Caco-2 (cell line): ENCODE results near the gene KHNYN. TPM values are rescaled to one million over a fixed set of nuclear protein-coding genes. Genes with fewer than 3 reads are reported as not detected.
A peak's percentile ranks its signal among the peaks of the same experiment; 100 is the strongest.

Experiments
- BruUV-seq: library from RNA; stranded (reverse); fragments of 400-500 nt; replicated peaks from 2 replicates; lab custom pipeline; 2021; lab: Mats Ljungman, UMichigan
- CTCF ChIA-PET: fragments of 300-600 bp; sonication (Branson Sonifier 250); formaldehyde crosslinking; loops from one replicate; lab custom pipeline; 2022; ENCODE audit warnings: antibody characterized with exemption; lab: Charles Lee
- POLR2A ChIA-PET: fragments of 300-600 bp; sonication (Branson Sonifier 250); formaldehyde crosslinking; loops from one replicate; lab custom pipeline; 2022; ENCODE audit warnings: antibody characterized with exemption; lab: Charles Lee
- DNase-seq, 2 experiments: peaks; one replicate each; pipeline versions ENCODE4 v3.0.0 to v3.0.0-alpha.2; 2020 to 2022
- H3K27me3 ChIP-seq: replicated peaks from 2 replicates; pipeline ENCODE4 v1.6.0; 2011; ENCODE audit warnings: low read length; ENCODE audit not compliant: control insufficient read depth, insufficient read depth
- H3K36me3 ChIP-seq: 2 replicates; pipeline ENCODE4 v1.5.1; 2011; ENCODE audit warnings: low read length; ENCODE audit not compliant: control insufficient read depth, insufficient read depth
- H3K4me1 ChIP-seq: fragments of 250-450 bp; sonication (Bioruptor Pico); 2 replicates; pipeline ENCODE4 v1.5.1; 2020; ENCODE audit warnings: mild to moderate bottlenecking
- H3K4me3 ChIP-seq: 2 replicates; pipeline ENCODE4 v1.5.1; 2011; ENCODE audit warnings: low read depth, mild to moderate bottlenecking, control low read depth, low read length
- H3K9me3 ChIP-seq: fragments of 250-450 bp; sonication (Bioruptor Pico); 2 replicates; pipeline ENCODE4 v1.5.1; 2020; ENCODE audit warnings: mild to moderate bottlenecking, moderate library complexity
- H3K27ac Mint-ChIP-seq: one replicate; pipeline ENCODE4 v1.8.0; 2022; ENCODE audit warnings: mixed read lengths; ENCODE audit not compliant: unreplicated experiment
- H3K27me3 Mint-ChIP-seq: one replicate; pipeline ENCODE4 v1.8.0; 2022; ENCODE audit warnings: mixed read lengths; ENCODE audit not compliant: insufficient read depth, unreplicated experiment
- H3K36me3 Mint-ChIP-seq: one replicate; pipeline ENCODE4 v1.8.0; 2022; ENCODE audit warnings: mild to moderate bottlenecking, mixed read lengths; ENCODE audit not compliant: insufficient read depth, unreplicated experiment
- H3K4me1 Mint-ChIP-seq: one replicate; pipeline ENCODE4 v1.8.0; 2022; ENCODE audit warnings: low read depth, mixed read lengths; ENCODE audit not compliant: unreplicated experiment
- H3K4me3 Mint-ChIP-seq: one replicate; pipeline ENCODE4 v1.8.0; 2022; ENCODE audit warnings: mild to moderate bottlenecking, moderate library complexity, mixed read lengths; ENCODE audit not compliant: unreplicated experiment
- H3K9me3 Mint-ChIP-seq: one replicate; pipeline ENCODE4 v1.8.0; 2022; ENCODE audit warnings: mixed read lengths; ENCODE audit not compliant: unreplicated experiment
- CTCF ChIP-seq, 2 experiments: fragments of 200-600 bp in 1 of 2; IDR thresholded peaks; 1 replicate in 1 of 2; 2 replicates in 1 of 2; pipeline versions ENCODE4 v1.5.1 to v1.8.0; 2011 to 2022; ENCODE audit warnings: antibody characterized with exemption in 1 of 2, control low read depth in 1 of 2, inconsistent platforms in 1 of 2, low read depth in 1 of 2, low read length in 1 of 2, mild to moderate bottlenecking in 1 of 2, moderate library complexity in 1 of 2; ENCODE audit not compliant: insufficient read depth in 1 of 2, severe bottlenecking in 1 of 2, unreplicated experiment in 1 of 2
- intact Hi-C: fragments of 100-400 bp; cut with micrococcal nuclease; formaldehyde crosslinking; loops from one replicate; pipeline ENCODE4 v1.10.0; 2022; ENCODE audit not compliant: unreplicated experiment
- total RNA-seq: library from RNA; stranded (reverse); gene quantifications from 2 replicates; pipeline ENCODE4 v1.2.3, GENCODE V29; 2022

KHNYN gene
- total RNA-seq, 1 experiment from 2014 or later = 50.5 TPM

- no peaks in the 10 kb centered on the region for H3K9me3 Mint-ChIP-seq
- H3K27me3 Mint-ChIP-seq = no peaks in the 10 kb centered on the region
- Histone ChIP-seq H3K27me3 (no peaks in the 10 kb centered on the region), H3K9me3 (no peaks in the 10 kb centered on the region), H3K4me1 (peaks cover 13% of the 10 kb centered on the region), H3K4me3 (no peak overlapping the region), H3K36me3 (peaks cover 7% of the 10 kb centered on the region)
- no peak overlapping the region for H3K27ac Mint-ChIP-seq
- no peak for TF ChIP-seq CTCF (IDR thresholded peaks at IDR 0.05; ENCODE audit: insufficient read depth in 1 of 2, low read depth in 1 of 2, low read length in 1 of 2, severe bottlenecking in 1 of 2, unreplicated experiment in 1 of 2)
- CTCF ChIA-PET = interaction anchor here (0.9 to 4.1 kb wide), 3 partner anchors 8 to 136 kb away, joined by 3 to 37 read pairs (median 5); no protein-coding TSS in a partner anchor
- H3K4me1 Mint-ChIP-seq = peaks cover 14% of the 10 kb centered on the region
- POLR2A ChIA-PET = interaction anchor here (0.7 kb wide), 1 partner anchor 69 kb away, joined by 5 read pairs; no protein-coding TSS in a partner anchor
- intact Hi-C loops = no loop called here
- no peak overlapping the region for H3K4me3 Mint-ChIP-seq
- no TSS peak for BruUV-seq
- H3K36me3 Mint-ChIP-seq = peaks cover 48% of the 10 kb centered on the region
- no peak for DNase-seq
These were observed 5.5 kb downstream of the KHNYN start for GRCh38 chr14:24435192-24435810.

GRCh38 chr14:24435998-24436354 lies 6.2 kb downstream of the KHNYN start:
- Mint-ChIP-seq H3K36me3 (peaks cover 53% of the 10 kb centered on the region), H3K4me1 (peaks cover 21% of the 10 kb centered on the region), H3K27me3 (no peaks in the 10 kb centered on the region), H3K4me3 (no peak overlapping the region), H3K9me3 (no peaks in the 10 kb centered on the region), H3K27ac (no peak overlapping the region)
- intact Hi-C loops = loop anchor here (1.0 to 2.0 kb wide), 4 partner anchors 71 to 193 kb away; partner anchors contain the start of gene TINF2
- H3K36me3 ChIP-seq = peaks cover 7% of the 10 kb centered on the region
- H3K4me3 ChIP-seq = no peak overlapping the region
- no peak for TF ChIP-seq CTCF (IDR thresholded peaks at IDR 0.05; ENCODE audit: insufficient read depth in 1 of 2, low read depth in 1 of 2, low read length in 1 of 2, severe bottlenecking in 1 of 2, unreplicated experiment in 1 of 2)
- DNase-seq = no peak
- no peaks in the 10 kb centered on the region for H3K9me3 ChIP-seq
- H3K27me3 ChIP-seq = no peaks in the 10 kb centered on the region
- ChIA-PET POLR2A (interaction anchor here (0.7 kb wide), 1 partner anchor 69 kb away, joined by 5 read pairs; no protein-coding TSS in a partner anchor), CTCF (interaction anchor here (0.9 to 4.1 kb wide), 4 partner anchors 9 to 137 kb away, joined by 3 to 37 read pairs (median 14); no protein-coding TSS in a partner anchor)
- BruUV-seq = no TSS peak
- H3K4me1 ChIP-seq = peaks cover 7% of the 10 kb centered on the region

- ChIA-PET POLR2A (interaction anchor here (0.5 kb wide), 1 partner anchor 107 kb away, joined by 3 read pairs; no protein-coding TSS in a partner anchor), CTCF (interaction anchor here (0.9 to 4.1 kb wide), 5 partner anchors 9 to 137 kb away, joined by 3 to 37 read pairs (median 5); no protein-coding TSS in a partner anchor)
- Mint-ChIP-seq H3K9me3 (no peaks in the 10 kb centered on the region), H3K27ac (no peak overlapping the region), H3K36me3 (peaks cover 52% of the 10 kb centered on the region), H3K27me3 (no peaks in the 10 kb centered on the region), H3K4me1 (peaks cover 21% of the 10 kb centered on the region), H3K4me3 (no peak overlapping the region)
- Histone ChIP-seq H3K4me1 (peaks cover 1% of the 10 kb centered on the region), H3K9me3 (no peaks in the 10 kb centered on the region), H3K27me3 (no peaks in the 10 kb centered on the region), H3K4me3 (no peak overlapping the region), H3K36me3 (peaks cover 7% of the 10 kb centered on the region)
- DNase-seq = peak in 1 of 2 experiments; percentile 65
- TF ChIP-seq CTCF (IDR thresholded peaks at IDR 0.05; ENCODE audit: insufficient read depth in 1 of 2, low read depth in 1 of 2, low read length in 1 of 2, severe bottlenecking in 1 of 2, unreplicated experiment in 1 of 2) = peak; percentile 80 to 82
- intact Hi-C loops = loop anchor here (1.0 to 2.0 kb wide), 4 partner anchors 71 to 194 kb away; partner anchors contain the start of gene TINF2
- no TSS peak for BruUV-seq
These were observed 6.7 kb downstream of the KHNYN start for GRCh38 chr14:24436355-24437019.
